Fibroblast of lung (primary cell): ENCODE results near the gene ALKBH2.

Source experiments
- EZH2 ChIP-seq: IDR thresholded peaks from 2 replicates; pipeline ENCODE4 v1.5.1; 2012; ENCODE audit warnings: low read length, control low read depth, mild to moderate bottlenecking; ENCODE audit errors: missing control alignments
- TF ChIP-seq, protein P1 (sequence below), 2 donors: IDR thresholded peaks in 1 of 2; conservative IDR thresholded peaks in 1 of 2; 1 replicate in 1 of 2; 2 replicates in 1 of 2; pipeline ENCODE4 v1.5.1; 2011 to 2012; ENCODE audit warnings: low read length in 2 of 2, control low read depth in 1 of 2, inconsistent platforms in 1 of 2, low read depth in 1 of 2, mild to moderate bottlenecking in 1 of 2

DNA sequence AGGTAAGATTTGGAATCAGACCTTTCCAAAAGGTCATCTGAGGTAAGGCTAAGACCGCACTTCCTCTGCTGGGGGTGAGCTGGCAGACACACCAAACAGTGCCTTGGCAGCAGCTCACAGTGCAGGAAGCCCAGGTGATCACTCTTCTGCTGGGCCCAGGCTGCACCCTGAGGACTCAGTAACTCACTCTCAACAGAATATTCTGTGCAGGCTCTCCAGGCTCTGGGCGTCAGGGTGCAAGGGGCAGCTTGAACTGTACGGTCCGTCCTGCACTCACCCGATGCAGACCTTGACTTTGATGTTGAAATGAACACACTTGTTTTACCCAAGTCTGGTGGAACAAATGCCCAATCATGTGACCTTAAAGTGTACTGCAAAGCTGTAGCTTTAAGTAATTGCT lies 6.0 kb downstream of the ALKBH2 start:
- TF ChIP-seq, protein P1, sequence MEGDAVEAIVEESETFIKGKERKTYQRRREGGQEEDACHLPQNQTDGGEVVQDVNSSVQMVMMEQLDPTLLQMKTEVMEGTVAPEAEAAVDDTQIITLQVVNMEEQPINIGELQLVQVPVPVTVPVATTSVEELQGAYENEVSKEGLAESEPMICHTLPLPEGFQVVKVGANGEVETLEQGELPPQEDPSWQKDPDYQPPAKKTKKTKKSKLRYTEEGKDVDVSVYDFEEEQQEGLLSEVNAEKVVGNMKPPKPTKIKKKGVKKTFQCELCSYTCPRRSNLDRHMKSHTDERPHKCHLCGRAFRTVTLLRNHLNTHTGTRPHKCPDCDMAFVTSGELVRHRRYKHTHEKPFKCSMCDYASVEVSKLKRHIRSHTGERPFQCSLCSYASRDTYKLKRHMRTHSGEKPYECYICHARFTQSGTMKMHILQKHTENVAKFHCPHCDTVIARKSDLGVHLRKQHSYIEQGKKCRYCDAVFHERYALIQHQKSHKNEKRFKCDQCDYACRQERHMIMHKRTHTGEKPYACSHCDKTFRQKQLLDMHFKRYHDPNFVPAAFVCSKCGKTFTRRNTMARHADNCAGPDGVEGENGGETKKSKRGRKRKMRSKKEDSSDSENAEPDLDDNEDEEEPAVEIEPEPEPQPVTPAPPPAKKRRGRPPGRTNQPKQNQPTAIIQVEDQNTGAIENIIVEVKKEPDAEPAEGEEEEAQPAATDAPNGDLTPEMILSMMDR (conservative IDR thresholded peaks at IDR 0.05 in 1 of 2, IDR thresholded peaks at IDR 0.05 in 1 of 2; ENCODE audit: low read depth in 1 of 2, low read length in 2 of 2) = no peak
- TF ChIP-seq EZH2 = no peak
